ENCODE data around the gene GNAI1. TPM values are rescaled to one million over a fixed set of nuclear protein-coding genes. Genes with fewer than 3 reads are reported as not detected.

GNAI1 gene
- 99.2 TPM for total RNA-seq (ENCODE audit: insufficient read depth, low replicate concordance)

DNA sequence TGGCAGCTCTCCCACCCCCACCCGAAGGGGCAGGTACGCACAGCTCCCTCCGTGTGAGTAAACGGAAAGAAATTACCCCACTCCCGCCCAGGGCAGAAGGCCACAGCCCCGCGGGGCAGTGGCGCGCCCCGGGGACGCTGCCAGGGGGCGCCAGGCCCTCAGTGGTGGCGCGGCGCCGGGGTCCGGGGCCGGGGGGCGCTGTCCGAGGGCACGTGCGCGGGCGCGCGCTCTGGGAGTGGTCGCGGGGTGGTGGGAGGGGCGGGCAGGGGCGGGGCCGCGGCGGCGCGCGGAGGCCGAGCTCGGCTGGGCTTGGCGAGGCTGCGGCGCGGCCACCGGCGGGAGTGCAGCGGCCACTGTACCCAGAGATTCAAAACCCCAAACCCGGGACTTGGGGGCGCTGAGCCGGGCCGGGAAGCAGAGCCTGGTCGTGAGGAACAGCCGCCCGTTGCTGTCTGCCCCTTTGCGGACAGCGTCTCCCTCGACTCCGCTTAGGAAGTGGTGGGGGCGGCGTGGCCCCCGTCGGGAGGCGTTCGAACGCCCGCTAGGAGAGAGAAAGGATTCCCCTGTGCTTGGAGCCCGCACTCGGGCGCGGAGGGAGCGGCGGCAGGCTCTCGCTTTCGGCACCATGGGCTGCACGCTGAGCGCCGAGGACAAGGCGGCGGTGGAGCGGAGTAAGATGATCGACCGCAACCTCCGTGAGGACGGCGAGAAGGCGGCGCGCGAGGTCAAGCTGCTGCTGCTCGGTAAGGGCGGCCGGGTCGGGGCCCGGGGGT, at the start of gene GNAI1:
Gene GNAI1, plus strand, starts transcription at position 296 of the 773 bp plus-strand sequence. Its CDS starts 330 bp downstream, at position 626.
- peak; percentile 77 for DNase-seq (ENCODE audit: low spot score)

GRCh38 chr7:80087051-80087770, 47.4 kb upstream of the GNAI1 start:
- DNase-seq (ENCODE audit: low spot score) = peak; percentile 83

GRCh38 chr7:80087771-80088170, 46.9 kb upstream of the GNAI1 start:
- DNase-seq (ENCODE audit: low spot score) = no peak

DNA sequence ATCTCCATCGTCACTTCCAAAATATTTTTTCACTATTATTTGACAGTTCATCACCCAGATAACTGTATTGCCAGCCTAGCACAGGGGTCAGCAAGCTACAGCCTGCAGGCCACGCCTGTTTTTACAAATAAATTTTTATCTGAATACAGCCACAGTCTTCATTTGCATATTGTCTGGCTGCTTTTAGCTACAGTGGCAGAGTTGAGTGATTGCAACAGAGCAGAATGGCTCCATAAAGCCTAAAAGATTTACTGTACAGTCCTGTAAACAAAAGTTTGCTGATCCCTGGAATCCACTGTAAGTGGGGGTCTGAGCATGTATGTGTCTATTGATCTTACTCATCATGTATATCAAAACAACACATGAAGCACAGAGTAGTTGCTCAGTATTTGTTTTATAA, 45.9 kb upstream of the GNAI1 start:
- peak; percentile 55 for DNase-seq (ENCODE audit: low spot score)

DNA sequence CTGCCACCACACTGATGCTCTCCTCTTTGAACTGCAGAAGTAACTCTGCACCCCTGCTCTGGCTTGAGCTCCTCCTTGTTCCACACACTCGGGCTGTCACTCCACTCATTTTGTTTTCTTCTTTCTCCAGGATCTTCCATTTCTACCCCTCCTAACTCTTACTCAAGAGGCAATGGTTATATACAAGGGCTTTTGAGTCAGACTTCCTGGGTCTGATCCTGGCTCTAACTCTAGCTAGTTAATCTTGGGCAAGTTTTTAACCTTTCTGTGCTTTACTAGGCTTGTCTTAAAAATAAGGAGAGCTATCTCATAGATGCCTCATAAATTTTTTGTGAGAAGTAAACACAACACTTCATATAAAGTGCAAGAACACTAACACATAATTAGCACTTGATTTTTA, 45.3 kb upstream of the GNAI1 start:
- no peak for DNase-seq (ENCODE audit: low spot score)

DNA sequence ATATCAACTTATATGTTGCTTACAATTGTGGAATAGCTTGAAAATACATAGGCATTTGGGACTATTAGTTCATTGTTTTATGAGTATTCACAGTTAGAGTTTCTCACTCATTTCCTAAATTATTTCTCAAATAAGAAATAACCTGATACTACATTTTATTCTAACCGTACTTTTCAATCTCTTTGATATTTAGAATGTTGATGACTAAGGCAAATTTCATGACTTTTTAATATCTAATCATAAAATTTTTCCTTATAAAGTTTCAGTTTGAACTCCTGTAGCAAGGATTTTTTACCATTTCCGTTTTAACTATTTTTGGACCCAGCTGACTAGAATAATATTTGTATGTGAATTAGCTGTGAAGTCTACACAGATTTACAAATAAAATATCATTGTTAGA, 41.3 kb upstream of the GNAI1 start:
- DNase-seq (ENCODE audit: low spot score) = no peak

DNA sequence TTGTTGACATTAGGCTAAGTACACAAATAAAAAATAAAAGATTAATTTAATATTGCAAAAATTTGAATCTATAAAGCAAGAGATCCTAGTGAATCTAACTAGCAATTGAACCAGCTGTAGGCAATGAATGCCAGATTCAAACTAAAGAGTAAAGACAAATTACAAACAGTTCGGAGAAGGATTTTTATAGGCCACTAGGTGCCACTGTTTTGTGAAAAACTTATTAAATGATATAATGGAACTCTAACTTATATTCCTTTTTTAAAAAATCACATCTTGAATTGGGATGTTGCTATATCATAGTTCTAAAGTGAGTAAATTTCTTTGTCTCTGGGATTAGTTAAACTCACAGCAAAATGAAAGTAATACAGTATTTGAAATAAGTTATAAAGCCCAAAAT, 39.1 kb upstream of the GNAI1 start:
- DNase-seq (ENCODE audit: low spot score) = peak; percentile 31

DNA sequence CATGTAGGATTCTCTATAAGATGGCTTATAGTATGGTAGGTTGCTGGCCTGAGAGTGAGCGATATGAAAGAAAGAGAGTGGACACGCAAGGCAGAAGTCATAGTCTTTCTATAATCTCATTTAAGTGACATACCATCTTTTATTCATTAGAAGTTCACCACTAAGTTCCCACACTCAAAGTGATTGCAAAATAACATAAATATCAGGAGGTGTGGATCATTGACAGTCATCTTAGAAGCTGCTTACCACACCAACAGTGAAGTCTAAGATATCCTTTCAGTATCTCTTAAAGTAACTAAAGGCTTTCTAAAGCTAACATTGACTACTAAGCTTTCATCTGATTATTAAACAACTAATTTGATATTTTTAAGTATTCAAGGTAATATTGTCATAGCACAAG, 36.9 kb upstream of the GNAI1 start:
- no peak for DNase-seq (ENCODE audit: low spot score)

DNA sequence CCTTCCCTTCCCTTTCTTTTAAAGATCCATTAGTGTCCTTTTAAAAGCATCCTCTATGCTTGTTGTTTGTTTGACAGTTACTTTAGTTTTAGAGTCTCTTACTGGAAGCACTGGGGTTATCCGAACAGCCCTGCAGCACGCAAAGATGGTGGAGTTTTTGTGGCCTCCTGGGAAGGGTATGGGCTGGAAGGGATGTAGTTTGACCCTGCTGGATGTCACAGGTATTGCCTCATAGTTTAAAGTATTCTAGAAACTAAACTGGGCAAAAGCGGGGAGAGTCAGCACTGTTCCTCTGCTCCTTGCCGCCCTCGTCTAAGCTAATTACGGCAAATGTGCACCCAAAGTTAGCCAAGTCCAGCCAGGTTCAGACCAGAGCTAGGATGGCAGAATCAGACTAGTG, 35.8 kb upstream of the GNAI1 start:
- DNase-seq (ENCODE audit: low spot score) = no peak

GRCh38 chr7:80100254-80100653, 34.4 kb upstream of the GNAI1 start:
- no peak for DNase-seq (ENCODE audit: low spot score)

- DNase-seq (ENCODE audit: low spot score) = no peak
These were observed 28.8 kb upstream of the GNAI1 start for GRCh38 chr7:80105701-80106408.

DNA sequence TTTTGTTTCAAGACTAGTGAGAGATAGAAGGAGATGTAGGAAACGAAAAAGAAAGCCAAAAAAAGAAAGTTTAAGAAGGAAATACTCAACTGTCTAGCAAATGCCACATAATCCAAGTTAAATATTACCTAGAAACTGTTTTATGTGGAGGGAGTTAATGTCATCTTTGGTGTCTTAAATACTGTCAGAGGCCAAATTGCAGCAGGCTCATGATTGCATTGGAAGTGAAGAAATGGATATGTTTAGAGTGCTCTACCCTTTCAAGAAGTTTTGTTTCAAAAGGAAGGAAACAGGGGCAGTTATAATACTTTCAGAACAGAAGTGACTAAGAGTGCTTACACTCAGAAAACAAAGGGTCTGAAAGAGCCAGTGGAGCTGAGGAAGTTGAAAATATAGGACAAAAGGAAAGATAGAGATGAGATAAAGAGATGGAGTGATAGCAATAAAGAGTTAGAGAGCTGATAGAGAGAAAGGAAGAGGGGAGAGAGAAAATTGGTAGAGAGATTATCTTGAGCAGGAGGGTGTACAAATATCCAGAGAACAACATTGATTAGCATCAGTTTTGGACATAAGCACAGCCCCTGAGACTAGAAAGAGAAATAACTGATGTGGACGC, 28.0 kb upstream of the GNAI1 start:
- no peak for DNase-seq (ENCODE audit: low spot score)

DNA sequence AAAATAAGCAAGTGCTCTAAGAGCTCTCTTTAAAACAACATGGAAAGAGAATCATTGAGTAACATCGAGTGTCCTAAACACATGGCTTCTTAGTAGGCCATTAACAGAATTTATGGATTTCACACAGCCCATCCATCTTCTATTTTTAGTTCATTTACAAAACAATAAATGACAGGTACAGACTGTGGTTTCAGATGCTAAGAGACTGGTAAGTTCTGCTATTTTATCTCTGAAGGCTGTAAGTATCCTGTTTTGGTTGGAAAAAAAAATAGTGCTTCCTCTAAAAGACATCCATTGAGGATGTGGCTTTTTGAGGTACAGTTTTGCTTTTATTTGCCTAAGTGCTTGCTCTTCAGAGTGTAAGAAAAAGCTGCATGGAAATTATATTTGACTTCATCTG, 27.4 kb upstream of the GNAI1 start:
- no peak for DNase-seq (ENCODE audit: low spot score)

GRCh38 chr7:80110376-80110775, 24.3 kb upstream of the GNAI1 start:
- DNase-seq (ENCODE audit: low spot score) = no peak

DNA sequence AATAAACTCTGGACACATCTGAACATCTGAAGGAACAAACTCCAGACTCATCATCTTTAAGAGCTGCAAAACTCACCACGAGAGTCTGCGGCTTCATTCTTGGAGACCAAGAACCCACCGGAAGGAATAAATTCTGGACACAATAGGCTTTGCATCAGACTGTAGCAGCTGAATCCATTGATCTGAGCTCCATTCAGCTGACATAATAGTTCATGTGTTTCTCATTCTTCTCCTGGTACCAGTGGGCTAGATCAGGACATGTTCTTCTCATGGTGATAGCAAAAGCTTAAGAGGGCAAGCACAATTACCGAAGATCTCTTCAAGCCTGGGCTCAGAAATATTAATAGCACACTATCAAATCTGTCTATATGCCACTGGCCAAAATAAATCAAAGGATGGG, 20.5 kb upstream of the GNAI1 start:
- DNase-seq (ENCODE audit: low spot score) = no peak

GRCh38 chr7:80124526-80125264, 9.9 kb upstream of the GNAI1 start:
- no peak for DNase-seq (ENCODE audit: low spot score)

DNA sequence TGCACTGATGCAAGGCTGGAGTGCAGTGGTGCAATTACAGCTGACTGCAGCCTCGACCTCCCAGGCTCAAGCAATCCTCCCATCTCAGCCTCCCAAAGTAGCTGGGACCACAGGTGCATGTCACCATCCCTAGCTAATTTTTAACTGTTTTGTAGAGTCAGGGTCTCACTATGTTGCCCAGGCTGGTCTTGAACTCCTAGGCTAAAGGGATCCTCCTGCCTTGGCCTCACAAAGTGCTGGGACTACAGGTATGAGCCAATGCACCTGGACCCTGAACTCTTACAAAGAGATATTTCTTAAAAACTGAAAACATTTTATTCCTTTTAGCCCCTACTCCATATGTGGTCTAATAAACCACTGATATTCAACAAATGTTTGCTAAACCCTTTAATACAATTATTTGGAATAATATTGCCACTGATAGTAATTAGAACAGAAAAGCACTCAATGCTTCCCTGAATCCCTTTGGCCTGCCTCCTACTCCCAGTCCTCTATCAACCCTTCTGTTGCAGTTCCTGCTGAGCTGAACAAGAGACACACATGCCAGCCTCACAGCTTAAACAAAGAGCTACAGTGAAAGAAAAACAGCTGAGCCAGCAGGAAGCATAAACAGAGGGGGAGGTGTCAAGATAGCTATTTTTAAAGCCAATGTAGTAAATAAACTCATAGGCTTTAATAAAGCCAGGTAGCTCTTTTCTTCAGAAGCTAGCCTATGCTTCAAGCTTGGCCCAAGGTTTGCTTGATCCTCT, 7.0 kb upstream of the GNAI1 start:
- no peak for DNase-seq (ENCODE audit: low spot score)

DNA sequence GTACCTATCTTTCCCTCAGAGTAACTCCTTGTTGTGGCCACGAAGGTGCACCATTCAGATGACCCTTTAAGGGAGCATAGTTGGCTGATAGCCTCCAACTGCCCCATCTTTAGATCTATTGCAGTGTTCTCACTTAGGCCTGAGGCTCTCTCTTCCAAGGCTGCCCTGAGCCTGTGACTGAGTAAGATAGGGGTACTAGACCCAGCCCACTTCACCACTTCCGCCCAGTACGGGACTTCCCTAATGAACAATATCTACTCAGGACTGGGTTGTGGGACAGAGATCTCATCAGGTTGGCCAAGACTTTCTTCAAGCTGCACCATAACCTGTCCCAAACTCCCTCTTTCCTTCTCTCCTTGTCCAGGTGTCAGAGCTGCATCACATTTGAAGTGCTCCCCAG, 5.7 kb upstream of the GNAI1 start:
- no peak for DNase-seq (ENCODE audit: low spot score)

- no peak for DNase-seq (ENCODE audit: low spot score)
These were observed 4.8 kb upstream of the GNAI1 start for GRCh38 chr7:80129785-80130184.

DNA sequence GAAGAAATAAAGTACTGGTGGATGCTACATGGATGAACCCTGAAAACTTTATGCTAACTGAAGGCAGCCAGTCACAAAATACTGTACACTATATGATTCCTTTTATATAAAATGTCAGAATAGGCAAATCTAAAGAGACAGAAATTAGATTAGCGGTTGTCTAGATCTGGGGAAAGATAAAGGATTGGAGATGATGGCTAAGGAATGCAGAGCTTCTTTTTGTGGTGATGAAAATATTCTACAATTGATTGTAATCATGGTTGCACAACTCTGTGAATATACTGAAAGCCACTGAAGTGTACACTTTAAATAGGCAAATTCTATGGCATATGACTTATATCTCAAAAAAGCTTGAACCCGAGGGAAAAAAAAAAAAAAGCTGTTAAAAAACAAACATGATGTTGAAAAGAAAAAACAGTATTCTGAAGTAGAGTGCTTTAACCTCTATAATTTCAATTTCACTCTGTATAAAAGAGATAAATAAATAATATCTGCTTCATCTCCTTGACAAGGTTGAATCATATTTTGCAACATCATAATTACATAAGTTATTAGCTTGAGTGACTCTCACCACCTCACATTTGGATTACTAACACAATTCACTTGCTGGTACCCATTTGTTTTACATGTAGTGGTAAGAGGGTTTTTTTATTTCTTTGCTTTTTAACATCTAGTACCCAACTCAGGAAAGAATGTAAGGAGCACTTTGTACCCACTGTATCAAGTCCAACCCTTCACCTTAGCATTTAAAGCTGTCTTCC, 2.8 kb upstream of the GNAI1 start:
- DNase-seq (ENCODE audit: low spot score) = no peak
